ENCODE data around the gene COX5B.
"Not testable (repeated sequence)": the region's sequence is repeated elsewhere in the genome, so short reads cannot be mapped to it uniquely, and the experiment has no call there.

- TF ChIP-seq, protein P1, sequence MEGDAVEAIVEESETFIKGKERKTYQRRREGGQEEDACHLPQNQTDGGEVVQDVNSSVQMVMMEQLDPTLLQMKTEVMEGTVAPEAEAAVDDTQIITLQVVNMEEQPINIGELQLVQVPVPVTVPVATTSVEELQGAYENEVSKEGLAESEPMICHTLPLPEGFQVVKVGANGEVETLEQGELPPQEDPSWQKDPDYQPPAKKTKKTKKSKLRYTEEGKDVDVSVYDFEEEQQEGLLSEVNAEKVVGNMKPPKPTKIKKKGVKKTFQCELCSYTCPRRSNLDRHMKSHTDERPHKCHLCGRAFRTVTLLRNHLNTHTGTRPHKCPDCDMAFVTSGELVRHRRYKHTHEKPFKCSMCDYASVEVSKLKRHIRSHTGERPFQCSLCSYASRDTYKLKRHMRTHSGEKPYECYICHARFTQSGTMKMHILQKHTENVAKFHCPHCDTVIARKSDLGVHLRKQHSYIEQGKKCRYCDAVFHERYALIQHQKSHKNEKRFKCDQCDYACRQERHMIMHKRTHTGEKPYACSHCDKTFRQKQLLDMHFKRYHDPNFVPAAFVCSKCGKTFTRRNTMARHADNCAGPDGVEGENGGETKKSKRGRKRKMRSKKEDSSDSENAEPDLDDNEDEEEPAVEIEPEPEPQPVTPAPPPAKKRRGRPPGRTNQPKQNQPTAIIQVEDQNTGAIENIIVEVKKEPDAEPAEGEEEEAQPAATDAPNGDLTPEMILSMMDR (IDR thresholded peaks at IDR 0.05): not testable (repeated sequence)
- not testable (repeated sequence) for TF ChIP-seq POLR2A (IDR thresholded peaks at IDR 0.05)
These were observed 19.8 kb upstream of the COX5B start for GRCh38 chr2:97626049-97626430.

Data from testis (tissue), 2 donors.